A673 (cell line): ENCODE measurements around the gene ZNF622.

ENCODE experiments used
- EZH2 ChIP-seq: fragments of 200-600 bp; sonication (generic); IDR thresholded peaks from 2 replicates; pipeline ENCODE4 v1.6.1; 2017; ENCODE audit warnings: borderline replicate concordance, low read depth, mild to moderate bottlenecking, mixed read lengths, antibody characterized with exemption, low read length; ENCODE audit not compliant: poor library complexity, severe bottlenecking
- TF ChIP-seq, protein P1 (sequence below): fragments of 300-800, 200-600 bp; sonication (generic); conservative IDR thresholded peaks from 2 replicates; pipeline ENCODE4 v1.5.1; 2017; ENCODE audit warnings: low read depth, mild to moderate bottlenecking, antibody characterized with exemption, low read length, moderate library complexity, mixed read lengths

GRCh38 chr5:16482891-16483290, 17.3 kb upstream of the ZNF622 start:
- TF ChIP-seq, protein P1, sequence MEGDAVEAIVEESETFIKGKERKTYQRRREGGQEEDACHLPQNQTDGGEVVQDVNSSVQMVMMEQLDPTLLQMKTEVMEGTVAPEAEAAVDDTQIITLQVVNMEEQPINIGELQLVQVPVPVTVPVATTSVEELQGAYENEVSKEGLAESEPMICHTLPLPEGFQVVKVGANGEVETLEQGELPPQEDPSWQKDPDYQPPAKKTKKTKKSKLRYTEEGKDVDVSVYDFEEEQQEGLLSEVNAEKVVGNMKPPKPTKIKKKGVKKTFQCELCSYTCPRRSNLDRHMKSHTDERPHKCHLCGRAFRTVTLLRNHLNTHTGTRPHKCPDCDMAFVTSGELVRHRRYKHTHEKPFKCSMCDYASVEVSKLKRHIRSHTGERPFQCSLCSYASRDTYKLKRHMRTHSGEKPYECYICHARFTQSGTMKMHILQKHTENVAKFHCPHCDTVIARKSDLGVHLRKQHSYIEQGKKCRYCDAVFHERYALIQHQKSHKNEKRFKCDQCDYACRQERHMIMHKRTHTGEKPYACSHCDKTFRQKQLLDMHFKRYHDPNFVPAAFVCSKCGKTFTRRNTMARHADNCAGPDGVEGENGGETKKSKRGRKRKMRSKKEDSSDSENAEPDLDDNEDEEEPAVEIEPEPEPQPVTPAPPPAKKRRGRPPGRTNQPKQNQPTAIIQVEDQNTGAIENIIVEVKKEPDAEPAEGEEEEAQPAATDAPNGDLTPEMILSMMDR = no peak
- no peak for TF ChIP-seq EZH2
